Esophagus muscularis mucosa (tissue), 3 donors: ENCODE data around the gene KCTD16.

Source experiments
- POLR2A ChIP-seq: fragments of 450-650 bp; IDR thresholded peaks from one replicate; pipeline ENCODE4 v1.6.1; 2017; ENCODE audit warnings: antibody characterized with exemption, moderate library complexity, mild to moderate bottlenecking, low read depth
- POLR2AphosphoS5 ChIP-seq, 2 donors: sonication (generic); formaldehyde crosslinking; IDR thresholded peaks; one replicate each; pipeline ENCODE4 v1.6.1; 2017; ENCODE audit warnings: antibody characterized with exemption in 2 of 2
- TF ChIP-seq, protein P1 (sequence below), 3 experiments: fragments of 200-600 bp in 2 of 3; fragments of 450-650 bp in 1 of 3; sonication (generic) in 2 of 3; IDR thresholded peaks; one replicate each; pipeline ENCODE4 v1.5.1; 2017 to 2019; ENCODE audit warnings: antibody characterized with exemption in 3 of 3, mild to moderate bottlenecking in 2 of 3, moderate library complexity in 1 of 3

DNA sequence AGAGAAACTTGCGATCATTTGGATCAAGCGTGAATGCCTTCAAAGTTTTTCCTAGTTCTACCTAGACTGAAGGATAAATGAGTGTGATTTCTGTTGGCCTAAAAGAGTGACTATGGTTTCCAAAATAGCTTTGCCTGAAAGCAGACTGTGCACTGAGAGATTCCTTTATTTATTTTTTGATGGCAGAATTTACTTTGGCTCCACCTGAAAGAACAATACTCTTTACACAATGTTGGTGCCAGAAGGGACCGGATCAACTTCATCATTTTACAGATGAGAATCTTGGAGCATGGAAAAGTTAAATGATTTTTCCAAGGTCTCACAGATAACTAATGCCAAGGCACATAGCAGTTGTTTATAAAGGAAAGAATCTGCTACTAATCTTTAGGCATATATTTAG is 199.6 kb downstream of the KCTD16 start:
- no peak for TF ChIP-seq POLR2A
- TF ChIP-seq, protein P1, sequence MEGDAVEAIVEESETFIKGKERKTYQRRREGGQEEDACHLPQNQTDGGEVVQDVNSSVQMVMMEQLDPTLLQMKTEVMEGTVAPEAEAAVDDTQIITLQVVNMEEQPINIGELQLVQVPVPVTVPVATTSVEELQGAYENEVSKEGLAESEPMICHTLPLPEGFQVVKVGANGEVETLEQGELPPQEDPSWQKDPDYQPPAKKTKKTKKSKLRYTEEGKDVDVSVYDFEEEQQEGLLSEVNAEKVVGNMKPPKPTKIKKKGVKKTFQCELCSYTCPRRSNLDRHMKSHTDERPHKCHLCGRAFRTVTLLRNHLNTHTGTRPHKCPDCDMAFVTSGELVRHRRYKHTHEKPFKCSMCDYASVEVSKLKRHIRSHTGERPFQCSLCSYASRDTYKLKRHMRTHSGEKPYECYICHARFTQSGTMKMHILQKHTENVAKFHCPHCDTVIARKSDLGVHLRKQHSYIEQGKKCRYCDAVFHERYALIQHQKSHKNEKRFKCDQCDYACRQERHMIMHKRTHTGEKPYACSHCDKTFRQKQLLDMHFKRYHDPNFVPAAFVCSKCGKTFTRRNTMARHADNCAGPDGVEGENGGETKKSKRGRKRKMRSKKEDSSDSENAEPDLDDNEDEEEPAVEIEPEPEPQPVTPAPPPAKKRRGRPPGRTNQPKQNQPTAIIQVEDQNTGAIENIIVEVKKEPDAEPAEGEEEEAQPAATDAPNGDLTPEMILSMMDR (IDR thresholded peaks at IDR 0.05), result no peak
- no peak for TF ChIP-seq POLR2AphosphoS5 (IDR thresholded peaks at IDR 0.05)
